HG02840 (cell line): ENCODE measurements around the gene PKDREJ.
A peak's percentile ranks its signal among the peaks of the same experiment; 100 is the strongest.
"Not testable (repeated sequence)": the region's sequence is repeated elsewhere in the genome, so short reads cannot be mapped to it uniquely, and the experiment has no call there.

ENCODE experiments used
- ATAC-seq: cut with Tn5 transposase; IDR thresholded peaks from one replicate; pipeline ENCODE4 v1.9.1; 2021; ENCODE audit warnings: mild to moderate bottlenecking, moderate library complexity, moderate number of reproducible peaks; ENCODE audit not compliant: unreplicated experiment, low FRiP score

PKDREJ gene

GRCh38 chr22:46272762-46273431 lies 9.8 kb upstream of the PKDREJ start:
- no peak for ATAC-seq

- ATAC-seq = no peak
Observed at GRCh38 chr22:46272196-46272595, 9.1 kb upstream of the PKDREJ start.

GRCh38 chr22:46269564-46269963 lies 6.4 kb upstream of the PKDREJ start:
- no peak for ATAC-seq

GRCh38 chr22:46267431-46268279 lies 4.5 kb upstream of the PKDREJ start, which contains the start of gene TTC38:
Gene TTC38 (plus strand): TSS chr22:46268008. CDS start chr22:46268040, 32 bp downstream.
- ATAC-seq = no peak

- not testable (repeated sequence) for ATAC-seq
Observed at GRCh38 chr22:46265627-46266026, 2.5 kb upstream of the PKDREJ start.

GRCh38 chr22:46264520-46264919 lies 1.4 kb upstream of the PKDREJ start:
- not testable (repeated sequence) for ATAC-seq

GRCh38 chr22:46262449-46263215 lies 511 bp downstream of the PKDREJ start:
- ATAC-seq = no peak

GRCh38 chr22:46260038-46260437 lies 3.1 kb downstream of the PKDREJ start:
- no peak for ATAC-seq

GRCh38 chr22:46259374-46259773 lies 3.8 kb downstream of the PKDREJ start:
- ATAC-seq = no peak

GRCh38 chr22:46256358-46256958 lies 6.7 kb downstream of the PKDREJ start:
- no peak for ATAC-seq

GRCh38 chr22:46251816-46252380 lies 11.2 kb downstream of the PKDREJ start:
- no peak for ATAC-seq

- no peak for ATAC-seq
Observed at GRCh38 chr22:46251266-46251665, 11.9 kb downstream of the PKDREJ start.

- ATAC-seq = no peak
Observed at GRCh38 chr22:46250783-46251125, 12.4 kb downstream of the PKDREJ start.

- ATAC-seq = peak; percentile 77
Observed at GRCh38 chr22:46250035-46250782, 12.9 kb downstream of the PKDREJ start, which contains the start of gene CDPF1. Gene CDPF1 (minus strand): TSS chr22:46250293. CDS start chr22:46248284, 2,009 bp downstream.

- no peak for ATAC-seq
Observed at GRCh38 chr22:46247443-46247975, 15.6 kb downstream of the PKDREJ start.

- no peak for ATAC-seq
Observed at GRCh38 chr22:46246178-46246577, 17.0 kb downstream of the PKDREJ start.

GRCh38 chr22:46245511-46245910 lies 17.6 kb downstream of the PKDREJ start:
- no peak for ATAC-seq

GRCh38 chr22:46244771-46245170 lies 18.4 kb downstream of the PKDREJ start:
- ATAC-seq = no peak

- ATAC-seq = no peak
Observed at GRCh38 chr22:46242076-46242475, 21.1 kb downstream of the PKDREJ start.
